Right lobe of liver (tissue), 4 donors: ENCODE measurements around the gene GCGR.

ENCODE experiments used
- POLR2A ChIP-seq: fragments of 450-650 bp; IDR thresholded peaks from one replicate; pipeline ENCODE4 v1.6.1; 2017; ENCODE audit warnings: antibody characterized with exemption, mild to moderate bottlenecking
- TF ChIP-seq, protein P1 (sequence below), 4 donors: fragments of 200-600 bp in 3 of 4; fragments of 450-650 bp in 1 of 4; IDR thresholded peaks; one replicate each; pipeline versions ENCODE4 v1.5.1 to v1.8.0; 2016 to 2022; ENCODE audit warnings: antibody characterized with exemption in 4 of 4, mild to moderate bottlenecking in 2 of 4
- donor health status: DM: no; HTN: no; CAD: no.
- donor health status: DM: no; HTN: no; CAD: no.
- donor health status: DM: no; HTN: yes; CAD: no.

- TF ChIP-seq, protein P1, sequence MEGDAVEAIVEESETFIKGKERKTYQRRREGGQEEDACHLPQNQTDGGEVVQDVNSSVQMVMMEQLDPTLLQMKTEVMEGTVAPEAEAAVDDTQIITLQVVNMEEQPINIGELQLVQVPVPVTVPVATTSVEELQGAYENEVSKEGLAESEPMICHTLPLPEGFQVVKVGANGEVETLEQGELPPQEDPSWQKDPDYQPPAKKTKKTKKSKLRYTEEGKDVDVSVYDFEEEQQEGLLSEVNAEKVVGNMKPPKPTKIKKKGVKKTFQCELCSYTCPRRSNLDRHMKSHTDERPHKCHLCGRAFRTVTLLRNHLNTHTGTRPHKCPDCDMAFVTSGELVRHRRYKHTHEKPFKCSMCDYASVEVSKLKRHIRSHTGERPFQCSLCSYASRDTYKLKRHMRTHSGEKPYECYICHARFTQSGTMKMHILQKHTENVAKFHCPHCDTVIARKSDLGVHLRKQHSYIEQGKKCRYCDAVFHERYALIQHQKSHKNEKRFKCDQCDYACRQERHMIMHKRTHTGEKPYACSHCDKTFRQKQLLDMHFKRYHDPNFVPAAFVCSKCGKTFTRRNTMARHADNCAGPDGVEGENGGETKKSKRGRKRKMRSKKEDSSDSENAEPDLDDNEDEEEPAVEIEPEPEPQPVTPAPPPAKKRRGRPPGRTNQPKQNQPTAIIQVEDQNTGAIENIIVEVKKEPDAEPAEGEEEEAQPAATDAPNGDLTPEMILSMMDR (IDR thresholded peaks at IDR 0.05), result no peak
- TF ChIP-seq POLR2A, result no peak
These were observed 40.4 kb downstream of the GCGR start for GRCh38 chr17:81844327-81844851.
